Adrenal gland (tissue), 5 donors: ENCODE results near the gene C11orf87.

Source experiments
- POLR2A ChIP-seq, 2 donors: fragments of 450-650 bp; IDR thresholded peaks; one replicate each; pipeline ENCODE4 v1.6.1; 2017; ENCODE audit warnings: antibody characterized with exemption in 2 of 2, mild to moderate bottlenecking in 2 of 2, moderate library complexity in 1 of 2
- TF ChIP-seq, protein P1 (sequence below), 6 experiments: fragments of 450-650 bp in 4 of 6; fragments of 200-600 bp in 2 of 6; sonication (generic) in 1 of 6; IDR thresholded peaks; 1 replicate in 5 of 6; 2 replicates in 1 of 6; pipeline versions ENCODE4 v1.5.1 to v1.8.0; 2016 to 2021; ENCODE audit warnings: antibody characterized with exemption in 6 of 6, mild to moderate bottlenecking in 2 of 6, moderate library complexity in 1 of 6
- donor health status: DM: no; HTN: no; CAD: no.

DNA sequence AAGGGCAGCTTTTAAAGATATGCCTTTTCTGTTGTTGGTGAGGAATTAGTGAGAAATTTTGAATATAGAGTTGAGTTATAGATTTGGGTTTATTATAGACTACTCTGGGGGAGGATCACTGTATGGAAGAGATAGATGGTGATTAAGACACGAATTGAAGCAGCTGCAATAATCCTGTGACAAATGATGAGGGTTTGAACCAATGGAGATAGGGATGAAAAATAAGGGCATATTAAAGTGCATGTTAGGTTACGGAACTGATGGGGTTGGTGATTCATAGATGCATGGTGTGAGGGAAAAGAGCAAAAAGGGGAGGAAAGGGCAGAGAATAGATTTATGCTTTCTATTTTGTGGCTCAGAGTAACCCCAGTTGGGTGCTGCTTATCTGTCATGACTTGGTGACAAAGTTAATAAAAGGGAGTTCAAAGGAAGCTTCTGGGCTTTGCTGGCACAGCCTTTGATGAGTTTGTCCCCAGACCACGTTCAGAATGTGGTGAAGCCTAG is 11.8 kb downstream of the C11orf87 start:
- TF ChIP-seq, protein P1, sequence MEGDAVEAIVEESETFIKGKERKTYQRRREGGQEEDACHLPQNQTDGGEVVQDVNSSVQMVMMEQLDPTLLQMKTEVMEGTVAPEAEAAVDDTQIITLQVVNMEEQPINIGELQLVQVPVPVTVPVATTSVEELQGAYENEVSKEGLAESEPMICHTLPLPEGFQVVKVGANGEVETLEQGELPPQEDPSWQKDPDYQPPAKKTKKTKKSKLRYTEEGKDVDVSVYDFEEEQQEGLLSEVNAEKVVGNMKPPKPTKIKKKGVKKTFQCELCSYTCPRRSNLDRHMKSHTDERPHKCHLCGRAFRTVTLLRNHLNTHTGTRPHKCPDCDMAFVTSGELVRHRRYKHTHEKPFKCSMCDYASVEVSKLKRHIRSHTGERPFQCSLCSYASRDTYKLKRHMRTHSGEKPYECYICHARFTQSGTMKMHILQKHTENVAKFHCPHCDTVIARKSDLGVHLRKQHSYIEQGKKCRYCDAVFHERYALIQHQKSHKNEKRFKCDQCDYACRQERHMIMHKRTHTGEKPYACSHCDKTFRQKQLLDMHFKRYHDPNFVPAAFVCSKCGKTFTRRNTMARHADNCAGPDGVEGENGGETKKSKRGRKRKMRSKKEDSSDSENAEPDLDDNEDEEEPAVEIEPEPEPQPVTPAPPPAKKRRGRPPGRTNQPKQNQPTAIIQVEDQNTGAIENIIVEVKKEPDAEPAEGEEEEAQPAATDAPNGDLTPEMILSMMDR (IDR thresholded peaks at IDR 0.05), result no peak
- TF ChIP-seq POLR2A (IDR thresholded peaks at IDR 0.05), result no peak
